Measurements from ENCODE around the gene CDC42BPB.

Gene CDC42BPB

GRCh38 chr14:102991376-102991775, 66.0 kb downstream of the CDC42BPB start:
- DNase-seq (ENCODE audit: low read depth): no peak

GRCh38 chr14:102988054-102988453, 69.3 kb downstream of the CDC42BPB start:
- H3K4me3 ChIP-seq (replicated peaks; ENCODE audit: low read depth, low read length): no peak overlapping the region
- TF ChIP-seq CTCF (IDR thresholded peaks at IDR 0.05; ENCODE audit: low read length, missing control alignments): no peak
- DNase-seq (ENCODE audit: low read depth): peak; percentile 31

More at GRCh38 chr14:102991376-102991775, 66.0 kb downstream of the CDC42BPB start:
- TF ChIP-seq CTCF (IDR thresholded peaks at IDR 0.05; ENCODE audit: low read length, missing control alignments): no peak
- no peak overlapping the region for H3K4me3 ChIP-seq (replicated peaks; ENCODE audit: low read depth, low read length)

GRCh38 chr14:102986810-102987579, 70.4 kb downstream of the CDC42BPB start:
- peak; percentile 62 for DNase-seq (ENCODE audit: low read depth)
- no peak overlapping the region for H3K4me3 ChIP-seq (replicated peaks; ENCODE audit: low read depth, low read length)
- TF ChIP-seq CTCF (IDR thresholded peaks at IDR 0.05; ENCODE audit: low read length, missing control alignments): no peak

GRCh38 chr14:102985665-102986064, 71.7 kb downstream of the CDC42BPB start:
- DNase-seq (ENCODE audit: low read depth): no peak
- TF ChIP-seq CTCF (IDR thresholded peaks at IDR 0.05; ENCODE audit: low read length, missing control alignments): no peak
- no peak overlapping the region for H3K4me3 ChIP-seq (replicated peaks; ENCODE audit: low read depth, low read length)

- no peak for DNase-seq (ENCODE audit: low read depth)
- H3K4me3 ChIP-seq (replicated peaks; ENCODE audit: low read depth, low read length): no peak overlapping the region
- no peak for TF ChIP-seq CTCF (IDR thresholded peaks at IDR 0.05; ENCODE audit: low read length, missing control alignments)
Observed at GRCh38 chr14:102984336-102985102, 72.8 kb downstream of the CDC42BPB start.

GRCh38 chr14:102983496-102983895, 73.9 kb downstream of the CDC42BPB start:
- TF ChIP-seq CTCF (IDR thresholded peaks at IDR 0.05; ENCODE audit: low read length, missing control alignments): no peak
- no peak for DNase-seq (ENCODE audit: low read depth)
- no peak overlapping the region for H3K4me3 ChIP-seq (replicated peaks; ENCODE audit: low read depth, low read length)

Data from fibroblast of pulmonary artery (primary cell).